Measurements from ENCODE around the gene FLRT2. TPM values are rescaled to one million over a fixed set of nuclear protein-coding genes. Genes with fewer than 3 reads are reported as not detected.

Gene FLRT2
- total RNA-seq, 1 donor, result 72.3 TPM

- DNase-seq (ENCODE audit: low read depth), result no peak
- no peak for TF ChIP-seq CTCF (IDR thresholded peaks at IDR 0.05; ENCODE audit: insufficient read depth, low read length)
- H3K4me3 ChIP-seq (ENCODE audit: low read depth, low read length), result no peak overlapping the region
Measured at GRCh38 chr14:85653029-85653428, 123.1 kb downstream of the FLRT2 start.

- no peak for DNase-seq (ENCODE audit: low read depth)
- no peak overlapping the region for H3K4me3 ChIP-seq (ENCODE audit: low read depth, low read length)
- no peak for TF ChIP-seq CTCF (IDR thresholded peaks at IDR 0.05; ENCODE audit: insufficient read depth, low read length)
Measured at GRCh38 chr14:85660243-85660922, 130.4 kb downstream of the FLRT2 start.

GRCh38 chr14:85662096-85662495, 132.2 kb downstream of the FLRT2 start:
- DNase-seq (ENCODE audit: low read depth), result no peak
- H3K4me3 ChIP-seq (ENCODE audit: low read depth, low read length), result no peak overlapping the region
- TF ChIP-seq CTCF (IDR thresholded peaks at IDR 0.05; ENCODE audit: insufficient read depth, low read length), result no peak

GRCh38 chr14:85663256-85663655, 133.3 kb downstream of the FLRT2 start:
- H3K4me3 ChIP-seq (ENCODE audit: low read depth, low read length), result no peak overlapping the region
- TF ChIP-seq CTCF (IDR thresholded peaks at IDR 0.05; ENCODE audit: insufficient read depth, low read length), result no peak
- no peak for DNase-seq (ENCODE audit: low read depth)

GRCh38 chr14:85663667-85664066, 133.7 kb downstream of the FLRT2 start:
- no peak overlapping the region for H3K4me3 ChIP-seq (ENCODE audit: low read depth, low read length)
- TF ChIP-seq CTCF (IDR thresholded peaks at IDR 0.05; ENCODE audit: insufficient read depth, low read length), result no peak
- DNase-seq (ENCODE audit: low read depth), result no peak

- no peak for DNase-seq (ENCODE audit: low read depth)
- no peak for TF ChIP-seq CTCF (IDR thresholded peaks at IDR 0.05; ENCODE audit: insufficient read depth, low read length)
- H3K4me3 ChIP-seq (ENCODE audit: low read depth, low read length), result no peak overlapping the region
Measured at GRCh38 chr14:85675957-85676356, 146.0 kb downstream of the FLRT2 start.

- no peak overlapping the region for H3K4me3 ChIP-seq (ENCODE audit: low read depth, low read length)
- no peak for DNase-seq (ENCODE audit: low read depth)
- no peak for TF ChIP-seq CTCF (IDR thresholded peaks at IDR 0.05; ENCODE audit: insufficient read depth, low read length)
Measured at GRCh38 chr14:85686908-85687307, 157.0 kb downstream of the FLRT2 start.
